ENCODE results near the gene GPR37. TPM values are rescaled to one million over a fixed set of nuclear protein-coding genes. Genes with fewer than 3 reads are reported as not detected.

Gene GPR37
- polyA plus RNA-seq, 1 donor = 2.2 TPM

DNA sequence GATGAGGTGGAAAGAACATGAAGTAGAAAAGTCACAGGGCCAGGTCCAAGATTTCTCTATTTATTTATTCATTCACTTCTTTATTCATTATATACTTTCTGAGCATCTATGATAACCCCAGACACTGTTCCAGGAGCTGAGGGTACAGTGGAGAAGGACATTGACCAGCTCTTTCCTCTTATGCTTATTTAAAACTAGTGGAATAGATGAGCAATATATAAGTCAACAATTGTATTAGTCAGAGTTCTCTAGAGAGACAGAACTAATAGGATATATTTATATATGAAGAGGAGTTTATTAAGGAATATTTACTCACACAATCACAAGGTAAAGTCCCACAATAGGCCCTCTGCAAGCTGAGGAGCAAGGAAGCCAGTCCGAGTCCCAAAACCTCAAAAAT, 15.0 kb upstream of the GPR37 start:
- no peak for DNase-seq
- no CpG with 5 or more reads among the region's 1 CpG for WGBS (ENCODE audit: insufficient coverage, low lambda C conversion rate)
- Histone ChIP-seq H3K9me3 (ENCODE audit: control insufficient read depth, low read depth, low read length) (no peaks in the 10 kb centered on the region), H3K4me1 (ENCODE audit: control insufficient read depth, insufficient read depth, low read length) (peaks cover 2% of the 10 kb centered on the region), H3K36me3 (ENCODE audit: control insufficient read depth, insufficient read depth, low read length) (no peaks in the 10 kb centered on the region), H3K27me3 (ENCODE audit: control insufficient read depth, insufficient read depth, low read length) (no peaks in the 10 kb centered on the region), H3K27ac (ENCODE audit: low read length) (no peak overlapping the region), H3K4me3 (ENCODE audit: low read length) (no peak overlapping the region)

DNA sequence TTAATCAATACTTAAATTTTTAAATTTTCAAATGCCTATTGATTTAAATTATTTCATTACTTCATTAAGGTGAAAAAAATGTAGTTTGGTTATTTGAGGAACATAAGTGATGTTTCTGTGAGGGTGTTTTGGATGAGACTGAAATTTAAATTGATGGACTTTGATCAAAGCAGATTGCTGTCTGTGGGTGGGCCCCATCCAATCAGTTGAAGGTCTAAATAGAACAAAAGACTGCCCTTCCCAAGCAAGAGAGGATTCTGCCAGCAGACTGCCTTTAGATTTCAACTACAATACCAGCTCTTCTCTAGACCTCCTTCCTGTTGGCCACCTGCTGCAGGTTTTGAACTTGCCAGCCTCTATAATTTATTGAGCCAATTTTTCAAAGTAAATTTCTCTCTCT, 14.5 kb upstream of the GPR37 start:
- Histone ChIP-seq H3K4me1 (ENCODE audit: control insufficient read depth, insufficient read depth, low read length) (peaks cover 2% of the 10 kb centered on the region), H3K4me3 (ENCODE audit: low read length) (no peak overlapping the region), H3K27me3 (ENCODE audit: control insufficient read depth, insufficient read depth, low read length) (no peaks in the 10 kb centered on the region), H3K36me3 (ENCODE audit: control insufficient read depth, insufficient read depth, low read length) (no peaks in the 10 kb centered on the region), H3K9me3 (ENCODE audit: control insufficient read depth, low read depth, low read length) (no peaks in the 10 kb centered on the region), H3K27ac (ENCODE audit: low read length) (no peak overlapping the region)
- DNase-seq = no peak

DNA sequence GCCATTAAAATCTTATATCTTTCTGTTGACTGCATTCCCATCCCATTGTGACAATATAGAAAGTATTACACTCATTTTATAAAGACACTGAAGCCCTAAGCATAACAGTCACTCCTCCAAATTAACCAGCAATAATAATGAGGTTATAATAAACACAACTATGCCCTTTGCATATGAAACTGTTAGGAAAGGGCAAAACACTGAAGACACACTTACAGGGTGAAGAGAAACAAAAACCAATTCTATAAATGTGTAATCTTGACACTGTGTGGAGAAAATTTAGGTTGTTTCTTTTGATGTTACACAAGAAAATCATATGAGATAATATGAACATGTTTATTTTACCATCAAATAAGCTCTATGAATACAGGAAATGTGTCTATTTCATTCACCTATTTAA, 14.0 kb upstream of the GPR37 start:
- Histone ChIP-seq H3K4me1 (ENCODE audit: control insufficient read depth, insufficient read depth, low read length) (peaks cover 2% of the 10 kb centered on the region), H3K4me3 (ENCODE audit: low read length) (no peak overlapping the region), H3K27ac (ENCODE audit: low read length) (no peak overlapping the region), H3K9me3 (ENCODE audit: control insufficient read depth, low read depth, low read length) (no peaks in the 10 kb centered on the region), H3K27me3 (ENCODE audit: control insufficient read depth, insufficient read depth, low read length) (no peaks in the 10 kb centered on the region), H3K36me3 (ENCODE audit: control insufficient read depth, insufficient read depth, low read length) (no peaks in the 10 kb centered on the region)
- DNase-seq = no peak

- Histone ChIP-seq H3K27ac (ENCODE audit: low read length) (no peak overlapping the region), H3K4me1 (ENCODE audit: control insufficient read depth, insufficient read depth, low read length) (peaks cover 2% of the 10 kb centered on the region), H3K27me3 (ENCODE audit: control insufficient read depth, insufficient read depth, low read length) (peaks cover 2% of the 10 kb centered on the region), H3K36me3 (ENCODE audit: control insufficient read depth, insufficient read depth, low read length) (no peaks in the 10 kb centered on the region), H3K4me3 (ENCODE audit: low read length) (no peak overlapping the region), H3K9me3 (ENCODE audit: control insufficient read depth, low read depth, low read length) (no peaks in the 10 kb centered on the region)
- 60% methylated on average over 2 of the region's 3 CpGs for WGBS (ENCODE audit: insufficient coverage, low lambda C conversion rate)
- no peak for DNase-seq
These were observed 13.6 kb upstream of the GPR37 start for GRCh38 chr7:124779194-124779593.

GRCh38 chr7:124777268-124777667, 11.7 kb upstream of the GPR37 start:
- H3K9me3 ChIP-seq (ENCODE audit: control insufficient read depth, low read depth, low read length) = no peaks in the 10 kb centered on the region

DNA sequence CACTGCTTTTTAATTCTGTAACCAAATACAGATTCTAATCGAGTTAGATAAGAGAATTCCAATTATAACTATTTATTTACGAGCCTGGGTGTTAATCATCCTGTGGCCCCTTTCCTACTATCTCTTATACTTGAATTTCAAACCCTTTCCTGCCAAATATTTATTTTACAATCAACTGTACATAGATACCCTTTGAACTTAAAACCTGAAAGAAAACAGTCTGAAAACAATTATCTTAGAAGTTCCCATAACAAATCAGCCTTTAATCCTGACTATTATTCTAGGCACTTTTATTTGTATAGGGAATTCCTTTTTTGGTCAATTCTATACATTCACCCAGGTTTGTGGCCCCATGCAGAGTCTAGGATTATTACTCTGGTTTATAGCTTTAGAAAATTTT, 10.6 kb upstream of the GPR37 start:
- H3K4me3 ChIP-seq (ENCODE audit: low read length) = no peak overlapping the region
- peaks cover 12% of the 10 kb centered on the region for H3K27me3 ChIP-seq (ENCODE audit: control insufficient read depth, insufficient read depth, low read length)
- 38% methylated on average over 2 of the region's 2 CpGs for WGBS (ENCODE audit: insufficient coverage, low lambda C conversion rate)
- H3K36me3 ChIP-seq (ENCODE audit: control insufficient read depth, insufficient read depth, low read length) = no peaks in the 10 kb centered on the region
- H3K27ac ChIP-seq (ENCODE audit: low read length) = no peak overlapping the region
- no peak for DNase-seq
- H3K9me3 ChIP-seq (ENCODE audit: control insufficient read depth, low read depth, low read length) = no peaks in the 10 kb centered on the region
- no peaks in the 10 kb centered on the region for H3K4me1 ChIP-seq (ENCODE audit: control insufficient read depth, insufficient read depth, low read length)

More at GRCh38 chr7:124777268-124777667, 11.7 kb upstream of the GPR37 start:
- DNase-seq = no peak
- Histone ChIP-seq H3K36me3 (ENCODE audit: control insufficient read depth, insufficient read depth, low read length) (no peaks in the 10 kb centered on the region), H3K27me3 (ENCODE audit: control insufficient read depth, insufficient read depth, low read length) (peaks cover 12% of the 10 kb centered on the region), H3K27ac (ENCODE audit: low read length) (no peak overlapping the region), H3K4me3 (ENCODE audit: low read length) (no peak overlapping the region), H3K4me1 (ENCODE audit: control insufficient read depth, insufficient read depth, low read length) (no peaks in the 10 kb centered on the region)
- WGBS (ENCODE audit: insufficient coverage, low lambda C conversion rate) = 86% methylated on average over 2 of the region's 2 CpGs

GRCh38 chr7:124775422-124775821, 9.8 kb upstream of the GPR37 start:
- no peak overlapping the region for H3K27ac ChIP-seq (ENCODE audit: low read length)
- H3K4me1 ChIP-seq (ENCODE audit: control insufficient read depth, insufficient read depth, low read length) = no peaks in the 10 kb centered on the region
- peaks cover 12% of the 10 kb centered on the region for H3K27me3 ChIP-seq (ENCODE audit: control insufficient read depth, insufficient read depth, low read length)
- H3K9me3 ChIP-seq (ENCODE audit: control insufficient read depth, low read depth, low read length) = no peaks in the 10 kb centered on the region
- no peaks in the 10 kb centered on the region for H3K36me3 ChIP-seq (ENCODE audit: control insufficient read depth, insufficient read depth, low read length)
- no peak overlapping the region for H3K4me3 ChIP-seq (ENCODE audit: low read length)
- DNase-seq = no peak

GRCh38 chr7:124773938-124774337, 8.3 kb upstream of the GPR37 start:
- Histone ChIP-seq H3K27me3 (ENCODE audit: control insufficient read depth, insufficient read depth, low read length) (peaks cover 12% of the 10 kb centered on the region), H3K36me3 (ENCODE audit: control insufficient read depth, insufficient read depth, low read length) (no peaks in the 10 kb centered on the region), H3K27ac (ENCODE audit: low read length) (no peak overlapping the region), H3K4me3 (ENCODE audit: low read length) (no peak overlapping the region), H3K9me3 (ENCODE audit: control insufficient read depth, low read depth, low read length) (no peaks in the 10 kb centered on the region), H3K4me1 (ENCODE audit: control insufficient read depth, insufficient read depth, low read length) (no peaks in the 10 kb centered on the region)
- no CpG with 5 or more reads among the region's 4 CpGs for WGBS (ENCODE audit: insufficient coverage, low lambda C conversion rate)
- no peak for DNase-seq

DNA sequence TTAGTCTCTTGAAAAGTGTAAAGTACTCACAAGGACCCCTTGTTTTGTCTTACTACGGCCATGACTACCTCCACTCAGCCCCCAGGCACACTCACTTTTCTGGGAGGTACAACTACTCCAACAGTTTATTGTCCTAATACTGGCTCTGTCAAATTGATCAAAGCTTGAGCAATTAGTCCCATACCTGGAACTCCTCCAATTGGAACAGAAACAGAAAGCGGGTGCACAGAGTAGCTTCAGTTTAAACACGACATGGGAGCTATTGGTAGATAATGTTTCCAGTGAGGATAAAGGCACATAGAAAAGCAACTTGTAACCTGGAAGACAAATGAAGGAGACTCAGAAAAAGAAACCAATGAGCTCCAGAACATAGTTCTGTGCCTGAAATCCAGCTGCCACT, 7.7 kb upstream of the GPR37 start:
- Histone ChIP-seq H3K9me3 (ENCODE audit: control insufficient read depth, low read depth, low read length) (no peaks in the 10 kb centered on the region), H3K27me3 (ENCODE audit: control insufficient read depth, insufficient read depth, low read length) (peaks cover 15% of the 10 kb centered on the region), H3K36me3 (ENCODE audit: control insufficient read depth, insufficient read depth, low read length) (no peaks in the 10 kb centered on the region), H3K4me3 (ENCODE audit: low read length) (no peak overlapping the region), H3K27ac (ENCODE audit: low read length) (no peak overlapping the region), H3K4me1 (ENCODE audit: control insufficient read depth, insufficient read depth, low read length) (no peaks in the 10 kb centered on the region)
- no peak for DNase-seq
- 100% methylated on average over 1 of the region's 3 CpGs for WGBS (ENCODE audit: insufficient coverage, low lambda C conversion rate)

GRCh38 chr7:124769136-124769535, 3.5 kb upstream of the GPR37 start:
- peaks cover 4% of the 10 kb centered on the region for H3K9me3 ChIP-seq (ENCODE audit: control insufficient read depth, low read depth, low read length)
- no peak overlapping the region for H3K27ac ChIP-seq (ENCODE audit: low read length)
- no peaks in the 10 kb centered on the region for H3K36me3 ChIP-seq (ENCODE audit: control insufficient read depth, insufficient read depth, low read length)
- no peak for DNase-seq
- H3K4me1 ChIP-seq (ENCODE audit: control insufficient read depth, insufficient read depth, low read length) = peaks cover 7% of the 10 kb centered on the region
- H3K4me3 ChIP-seq (ENCODE audit: low read length) = no peak overlapping the region
- no CpG with 5 or more reads among the region's 1 CpG for WGBS (ENCODE audit: insufficient coverage, low lambda C conversion rate)
- peaks cover 38% of the 10 kb centered on the region for H3K27me3 ChIP-seq (ENCODE audit: control insufficient read depth, insufficient read depth, low read length)

DNA sequence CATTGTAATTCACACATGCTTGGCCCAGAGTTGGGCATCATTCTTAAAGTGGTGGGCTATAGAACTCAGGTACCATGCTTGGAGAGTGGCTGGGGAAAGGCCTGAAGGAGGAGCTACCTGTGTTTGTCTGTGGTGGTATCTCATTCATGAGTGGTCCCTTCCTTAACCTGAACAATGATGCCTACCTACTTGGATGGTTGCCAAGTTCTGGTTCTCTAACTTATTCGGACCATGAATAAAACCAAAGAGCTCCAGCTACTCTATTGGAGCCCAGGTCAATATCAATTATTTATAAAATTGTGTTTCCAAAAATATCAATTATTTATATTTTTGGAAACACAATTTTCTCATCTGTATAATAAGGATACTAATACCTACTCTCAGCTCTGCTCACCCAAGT, 2.9 kb upstream of the GPR37 start:
- Histone ChIP-seq H3K27ac (ENCODE audit: low read length) (no peak overlapping the region), H3K4me3 (ENCODE audit: low read length) (no peak overlapping the region), H3K4me1 (ENCODE audit: control insufficient read depth, insufficient read depth, low read length) (peaks cover 7% of the 10 kb centered on the region), H3K9me3 (ENCODE audit: control insufficient read depth, low read depth, low read length) (peaks cover 4% of the 10 kb centered on the region), H3K36me3 (ENCODE audit: control insufficient read depth, insufficient read depth, low read length) (no peaks in the 10 kb centered on the region), H3K27me3 (ENCODE audit: control insufficient read depth, insufficient read depth, low read length) (peaks cover 40% of the 10 kb centered on the region)
- WGBS (ENCODE audit: insufficient coverage, low lambda C conversion rate) = no CpG with 5 or more reads among the region's 1 CpG
- DNase-seq = no peak

All from large intestine (tissue), 3 donors.